GM19035 (cell line): ENCODE data around the gene ACTC1.
"Not testable (repeated sequence)": the region's sequence is repeated elsewhere in the genome, so short reads cannot be mapped to it uniquely, and the experiment has no call there.

Source experiments
- ATAC-seq: cut with Tn5 transposase; IDR thresholded peaks from one replicate; pipeline ENCODE4 v1.9.1; 2021; ENCODE audit not compliant: unreplicated experiment

Gene ACTC1

DNA sequence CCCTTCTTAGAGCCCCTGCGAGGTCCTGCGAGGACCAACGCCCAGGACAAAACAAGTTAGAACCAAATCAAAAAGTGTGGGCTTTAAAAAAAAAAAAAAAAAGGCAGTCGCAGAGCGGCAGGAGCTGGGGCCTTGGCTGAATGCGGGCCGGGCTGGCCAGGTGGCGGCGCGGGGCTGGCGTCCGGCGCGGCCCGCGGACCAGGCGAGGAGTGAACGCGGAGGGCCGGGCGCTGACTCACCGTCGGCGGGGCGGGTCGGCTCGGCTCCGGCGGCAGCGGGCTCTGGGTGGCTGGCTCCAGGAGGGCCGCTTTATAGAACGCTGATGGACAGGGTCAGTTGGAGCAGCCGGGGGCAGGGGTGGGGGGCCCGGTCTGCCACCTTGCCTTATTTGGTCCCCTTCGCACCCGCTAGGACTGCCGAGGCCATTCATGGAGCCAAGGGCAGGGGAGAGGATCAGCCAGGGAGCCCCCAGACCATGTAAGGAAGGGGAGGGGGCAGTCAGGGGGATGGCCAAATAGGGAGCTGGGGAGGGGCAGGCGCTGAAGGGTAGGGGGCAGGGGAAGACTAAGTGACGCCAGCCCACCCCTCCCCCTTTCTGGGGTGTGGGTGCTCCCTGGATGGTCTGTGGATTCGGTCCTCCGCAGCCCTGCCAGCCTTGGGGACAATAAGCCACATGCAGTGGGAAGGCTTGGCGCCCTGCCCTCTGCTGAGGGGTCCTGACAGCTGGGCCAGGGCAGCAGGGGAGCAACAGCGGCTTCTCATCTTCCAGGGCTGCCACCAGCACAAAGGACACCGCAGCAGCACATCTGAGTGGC lies at the start of gene ACTC1:
Gene ACTC1, minus strand, starts transcription at position 283 of the 815 bp plus-strand sequence. CDS start 741 bp downstream, outside the sequence.
- ATAC-seq: no peak

DNA sequence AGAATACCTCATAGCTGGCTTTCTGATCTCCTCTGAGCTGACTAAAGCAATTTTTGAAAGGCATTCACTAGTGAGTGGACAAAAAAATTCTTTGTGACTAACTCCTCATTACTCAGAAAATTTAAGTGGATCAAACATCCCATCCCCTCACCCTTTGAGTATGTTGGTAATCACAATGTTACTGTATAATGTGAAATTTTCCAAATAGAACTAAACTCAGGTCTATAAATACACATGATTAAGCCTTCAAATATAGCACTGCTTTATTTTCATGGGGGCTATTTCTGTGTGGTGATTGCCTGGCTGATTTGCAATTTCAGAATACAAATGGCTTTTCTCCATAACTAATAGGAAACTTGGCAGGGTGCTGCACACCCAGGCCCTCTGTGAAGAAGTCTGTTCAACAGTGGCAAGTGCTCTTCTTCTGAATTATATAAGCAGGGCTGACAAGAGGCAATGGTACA lies 45.9 kb upstream of the ACTC1 start:
- ATAC-seq: no peak

DNA sequence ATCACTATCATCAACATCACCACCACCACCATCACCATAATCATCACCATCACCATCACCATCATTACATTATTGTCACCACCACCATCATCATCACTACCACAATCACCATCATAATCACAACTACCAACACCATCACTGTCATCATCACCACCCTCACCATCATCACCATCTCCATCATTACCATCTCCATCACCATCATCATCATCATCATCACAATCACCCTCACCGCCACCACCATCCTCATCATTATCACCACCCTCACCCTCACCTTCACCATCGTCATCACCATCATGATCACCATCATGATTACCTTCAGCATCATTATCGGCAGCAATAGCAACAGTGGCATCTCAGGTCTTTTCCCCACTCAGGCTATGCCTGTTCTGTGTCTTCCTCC lies 42.9 kb upstream of the ACTC1 start:
- ATAC-seq: no peak

- ATAC-seq: no peak
Measured at GRCh38 chr15:34837246-34838016, 42.1 kb upstream of the ACTC1 start.

- ATAC-seq: no peak
Measured at GRCh38 chr15:34828145-34828911, 33.0 kb upstream of the ACTC1 start.

- ATAC-seq: no peak
Measured at GRCh38 chr15:34821831-34822230, 26.5 kb upstream of the ACTC1 start.

DNA sequence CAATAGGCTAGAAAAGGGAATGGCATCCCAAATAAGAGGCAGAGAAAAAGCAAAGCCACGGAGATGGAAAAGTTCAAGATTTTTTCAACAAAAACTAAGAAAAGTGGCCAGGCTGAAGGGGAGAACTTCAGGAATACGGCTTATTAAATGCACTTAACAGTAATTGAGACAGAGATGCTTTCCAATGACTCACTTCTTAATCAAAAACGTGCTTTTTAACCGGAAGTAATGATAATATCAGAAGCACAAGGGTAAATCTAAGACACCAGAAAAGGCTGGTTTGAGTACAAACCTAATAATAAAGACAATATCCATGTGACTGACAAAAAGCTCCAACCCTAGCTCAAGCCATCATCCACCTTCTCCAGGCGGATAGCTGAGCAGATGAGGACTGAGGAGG lies 24.8 kb upstream of the ACTC1 start:
- no peak for ATAC-seq

- no peak for ATAC-seq
Measured at GRCh38 chr15:34818526-34818925, 23.2 kb upstream of the ACTC1 start.

DNA sequence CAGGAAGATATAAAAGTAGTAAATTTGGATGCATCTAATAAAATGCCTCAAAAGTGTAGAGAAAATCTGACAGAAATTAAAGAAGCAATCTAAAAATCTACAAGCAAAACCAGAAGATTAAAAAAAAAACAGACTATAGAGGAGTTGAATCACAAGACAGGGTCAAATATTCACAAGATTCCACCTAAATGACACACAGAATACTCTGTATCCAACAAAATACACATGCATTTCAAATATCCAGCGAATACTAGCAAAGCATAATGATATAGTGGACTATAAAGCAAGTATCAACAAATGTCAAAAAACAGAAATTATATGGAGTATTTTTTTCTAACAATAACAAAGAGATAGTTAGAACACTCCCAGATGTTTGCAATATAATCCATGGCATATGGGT lies 20.5 kb upstream of the ACTC1 start:
- ATAC-seq: no peak

GRCh38 chr15:34813446-34814190 lies 18.3 kb upstream of the ACTC1 start:
- ATAC-seq: no peak

DNA sequence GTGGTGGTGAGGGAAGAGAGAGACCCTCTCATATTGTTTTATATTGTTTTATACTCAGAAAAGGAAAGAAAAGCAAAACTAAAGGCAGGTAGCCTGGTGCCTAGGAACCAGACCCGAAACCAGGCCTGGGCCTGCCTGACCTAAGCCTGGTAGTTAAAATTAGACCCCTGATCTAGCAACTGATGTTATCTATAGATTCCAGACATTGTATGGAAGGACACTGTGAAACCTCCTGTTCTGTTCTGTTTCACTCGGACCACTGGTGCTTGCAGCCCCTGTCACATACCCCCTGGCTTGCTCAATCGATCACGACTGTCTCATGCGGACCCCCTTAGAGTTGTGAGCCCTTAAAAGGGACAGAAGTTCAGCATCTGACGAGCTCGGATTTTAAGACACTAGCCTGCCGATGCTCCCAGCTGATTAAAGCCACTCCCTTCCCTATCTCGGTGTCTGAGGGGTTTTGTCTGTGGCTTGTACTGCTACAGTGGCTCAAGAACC lies 17.6 kb upstream of the ACTC1 start:
- ATAC-seq: not testable (repeated sequence)

DNA sequence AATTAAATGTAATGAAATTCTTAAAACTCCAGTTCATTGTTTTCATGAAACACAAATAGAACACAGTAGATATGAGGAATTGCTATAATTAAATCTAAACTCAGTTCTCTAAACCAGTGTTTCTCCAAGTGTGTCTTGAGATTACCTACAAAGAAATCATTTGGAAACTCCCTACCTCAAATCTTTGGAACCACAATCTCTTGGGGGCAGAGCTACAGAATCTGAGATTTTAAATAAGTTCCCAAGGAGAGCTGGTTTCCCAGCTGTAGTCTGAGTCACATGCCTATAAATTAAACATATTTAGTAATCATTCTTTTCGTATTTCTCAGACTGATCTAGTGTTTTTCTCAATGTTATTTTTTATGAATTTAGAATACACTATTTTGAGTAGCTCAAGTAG lies 17.0 kb upstream of the ACTC1 start:
- no peak for ATAC-seq

GRCh38 chr15:34810443-34811129 lies 15.2 kb upstream of the ACTC1 start:
- ATAC-seq: no peak

GRCh38 chr15:34809186-34809585 lies 13.8 kb upstream of the ACTC1 start:
- no peak for ATAC-seq

GRCh38 chr15:34808016-34808415 lies 12.7 kb upstream of the ACTC1 start:
- ATAC-seq: no peak

DNA sequence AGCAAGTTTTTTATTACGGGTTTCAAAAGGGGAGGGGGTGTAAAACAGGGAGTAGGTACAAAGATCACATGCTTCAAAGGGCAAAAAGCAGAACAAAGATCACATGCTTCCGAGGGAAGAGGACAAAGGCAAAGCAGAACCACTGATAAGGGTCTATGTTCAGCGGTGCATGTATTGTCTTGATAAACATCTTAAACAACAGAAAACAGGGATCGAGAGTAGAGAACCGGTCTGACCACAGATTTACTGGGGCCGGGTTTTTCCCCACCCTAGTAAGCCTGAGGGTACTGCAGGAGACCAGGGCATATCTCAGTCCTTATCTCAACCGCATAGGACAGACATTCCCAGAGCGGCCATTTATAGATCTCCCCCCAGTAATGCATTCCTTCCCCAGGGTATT lies 11.9 kb upstream of the ACTC1 start:
- not testable (repeated sequence) for ATAC-seq

- no peak for ATAC-seq
Measured at GRCh38 chr15:34804776-34805175, 9.4 kb upstream of the ACTC1 start.

GRCh38 chr15:34804113-34804512 lies 8.8 kb upstream of the ACTC1 start:
- no peak for ATAC-seq

DNA sequence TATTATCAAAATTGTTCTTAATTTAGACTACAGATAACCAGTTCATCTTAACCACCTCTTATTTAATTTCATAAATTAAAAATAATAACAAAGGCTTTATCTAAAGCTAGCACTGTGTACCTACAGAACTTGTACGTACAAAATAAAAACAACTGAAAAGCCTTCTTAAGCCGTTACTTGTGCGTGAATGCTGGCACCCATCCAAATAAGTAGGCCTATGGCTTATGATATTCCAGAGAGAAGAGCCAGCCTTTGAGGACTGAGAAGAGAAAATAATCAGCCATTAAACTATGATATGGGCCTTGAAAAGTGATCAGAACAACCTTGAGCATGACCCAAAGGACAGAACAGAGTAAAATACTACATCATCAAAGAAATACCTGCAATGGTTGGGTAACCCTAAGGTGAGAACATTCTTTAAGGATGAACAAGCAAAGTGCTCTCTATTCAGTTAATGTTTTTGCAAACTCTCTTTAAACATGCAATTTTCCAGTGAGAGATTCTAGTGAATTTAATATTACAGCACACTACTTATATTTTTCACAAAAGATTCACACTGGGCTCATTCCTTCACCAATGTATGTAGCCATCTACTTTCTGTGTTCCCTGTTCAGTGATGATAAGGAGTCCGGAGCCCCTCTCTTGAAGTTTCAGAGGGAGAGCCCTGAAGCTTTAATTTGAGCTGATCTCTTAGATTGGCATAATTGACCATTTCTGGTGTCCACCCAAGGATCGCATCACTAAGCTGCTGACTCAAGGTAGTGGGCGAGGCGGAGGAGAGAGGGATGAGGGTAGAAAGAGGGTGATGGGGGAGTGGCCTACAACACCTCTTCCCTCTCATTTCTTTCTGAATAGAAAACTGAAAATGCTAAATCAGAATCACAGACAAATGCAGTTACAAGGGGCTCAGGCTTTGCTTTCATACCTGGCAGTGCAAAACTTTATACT lies 7.7 kb upstream of the ACTC1 start:
- ATAC-seq: no peak
